ENCODE results near the gene NMNAT3.
A peak's percentile ranks its signal among the peaks of the same experiment; 100 is the strongest.

Gene NMNAT3

DNA sequence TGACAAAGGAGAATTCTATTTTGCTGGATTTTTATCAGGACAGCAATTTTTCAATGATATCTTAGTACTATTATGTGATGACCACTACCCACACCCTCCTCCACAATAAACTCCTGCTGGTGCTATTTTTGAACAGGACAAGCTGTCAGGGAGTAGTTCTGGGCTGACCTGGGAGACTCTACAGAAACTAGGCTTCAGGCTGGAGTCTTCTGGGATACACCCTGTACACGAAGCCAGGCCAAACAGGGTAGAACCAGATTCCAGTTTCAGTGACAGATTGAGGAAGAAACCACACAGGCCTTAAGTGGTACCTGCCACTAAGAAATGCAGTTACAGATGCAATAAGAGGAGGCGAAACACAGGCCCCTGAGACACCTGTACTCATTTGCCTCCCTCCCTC lies 12.8 kb downstream of the NMNAT3 start:
- no peaks in the 10 kb centered on the region for H3K36me3 Mint-ChIP-seq
- no peaks in the 10 kb centered on the region for H3K4me1 Mint-ChIP-seq
- no peaks in the 10 kb centered on the region for H3K27me3 Mint-ChIP-seq
- H3K4me3 Mint-ChIP-seq, result no peak overlapping the region
- no peak for DNase-seq
- CTCF ChIA-PET, result no interaction called here
- no peaks in the 10 kb centered on the region for H3K9me3 Mint-ChIP-seq
- no peak overlapping the region for H3K27ac Mint-ChIP-seq

DNA sequence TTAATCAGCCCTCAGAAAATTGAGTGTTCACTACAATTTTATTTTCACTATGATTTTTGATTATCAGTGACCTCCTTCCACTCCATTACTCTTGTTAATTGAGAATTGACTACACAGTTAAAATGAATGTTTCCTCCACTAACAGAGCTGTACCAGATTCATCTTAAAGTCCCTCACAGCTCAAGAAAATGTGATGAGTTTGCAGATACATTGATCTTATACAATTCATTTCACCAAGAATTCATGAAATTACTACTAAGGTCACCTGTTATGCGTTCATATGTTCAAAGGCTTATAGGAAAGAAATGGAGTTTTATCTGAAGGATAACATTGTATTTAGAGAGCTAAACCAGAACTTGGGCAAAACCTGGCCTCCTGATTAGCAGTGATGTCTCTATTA lies 17.5 kb downstream of the NMNAT3 start:
- Mint-ChIP-seq H3K27ac (no peak overlapping the region), H3K4me1 (no peaks in the 10 kb centered on the region), H3K27me3 (no peaks in the 10 kb centered on the region), H3K36me3 (no peaks in the 10 kb centered on the region), H3K4me3 (no peak overlapping the region), H3K9me3 (no peaks in the 10 kb centered on the region)
- no peak for DNase-seq
- CTCF ChIA-PET, result no interaction called here

DNA sequence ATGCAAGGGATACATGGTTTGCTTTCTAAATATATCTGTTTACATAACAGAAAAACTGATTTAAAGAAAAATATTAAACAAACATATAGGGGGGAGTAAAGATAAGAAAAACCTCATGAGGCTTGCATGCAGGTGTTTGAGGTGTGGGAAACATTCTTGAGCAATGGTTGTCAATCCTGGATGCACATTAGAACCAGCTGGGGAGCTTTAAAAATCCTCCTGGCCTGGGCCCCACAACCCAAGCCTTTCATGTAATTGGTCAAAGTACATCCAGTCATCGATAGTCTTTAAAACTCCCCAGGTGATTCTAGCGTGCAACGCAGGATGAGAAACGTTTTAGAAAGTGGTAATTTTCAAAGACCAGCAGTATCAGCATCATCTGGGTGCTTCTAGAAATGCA lies 18.3 kb downstream of the NMNAT3 start:
- H3K4me1 Mint-ChIP-seq, result no peaks in the 10 kb centered on the region
- H3K36me3 Mint-ChIP-seq, result no peaks in the 10 kb centered on the region
- DNase-seq, result no peak
- CTCF ChIA-PET, result no interaction called here
- no peak overlapping the region for H3K4me3 Mint-ChIP-seq
- no peaks in the 10 kb centered on the region for H3K9me3 Mint-ChIP-seq
- H3K27me3 Mint-ChIP-seq, result no peaks in the 10 kb centered on the region
- H3K27ac Mint-ChIP-seq, result no peak overlapping the region

DNA sequence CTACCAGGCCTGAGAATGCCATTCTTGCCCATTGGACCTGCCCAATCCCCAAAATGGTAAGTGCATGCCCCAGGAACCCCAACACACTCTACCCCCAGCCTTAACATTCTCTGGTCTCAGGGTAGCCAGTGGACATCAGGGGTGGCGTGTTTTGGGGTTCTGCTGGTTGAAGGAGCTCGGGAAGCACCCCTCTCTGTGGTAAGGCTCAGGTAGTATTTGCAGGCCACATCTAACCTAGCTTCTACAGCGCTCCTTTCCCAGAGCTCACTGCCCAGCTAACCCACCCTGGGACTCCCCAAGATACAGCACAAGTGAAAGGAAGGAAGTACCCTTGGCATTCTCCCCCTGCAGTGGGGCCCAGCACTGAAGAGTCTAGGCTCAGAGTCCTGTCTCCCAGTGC lies 19.8 kb downstream of the NMNAT3 start:
- H3K27me3 Mint-ChIP-seq, result no peaks in the 10 kb centered on the region
- no peaks in the 10 kb centered on the region for H3K36me3 Mint-ChIP-seq
- H3K9me3 Mint-ChIP-seq, result no peaks in the 10 kb centered on the region
- no peak for DNase-seq
- CTCF ChIA-PET, result no interaction called here
- H3K4me3 Mint-ChIP-seq, result no peak overlapping the region
- no peak overlapping the region for H3K27ac Mint-ChIP-seq
- H3K4me1 Mint-ChIP-seq, result no peaks in the 10 kb centered on the region

- H3K27me3 Mint-ChIP-seq, result no peaks in the 10 kb centered on the region
- H3K36me3 Mint-ChIP-seq, result no peaks in the 10 kb centered on the region
- no peak overlapping the region for H3K27ac Mint-ChIP-seq
- DNase-seq, result no peak
- H3K4me3 Mint-ChIP-seq, result no peak overlapping the region
- no peaks in the 10 kb centered on the region for H3K9me3 Mint-ChIP-seq
- no peaks in the 10 kb centered on the region for H3K4me1 Mint-ChIP-seq
- CTCF ChIA-PET, result no interaction called here
These were observed 20.3 kb downstream of the NMNAT3 start for GRCh38 chr3:139657434-139657833.

- Mint-ChIP-seq H3K27me3 (no peaks in the 10 kb centered on the region), H3K36me3 (no peaks in the 10 kb centered on the region), H3K9me3 (no peaks in the 10 kb centered on the region), H3K27ac (no peak overlapping the region), H3K4me3 (no peak overlapping the region), H3K4me1 (no peaks in the 10 kb centered on the region)
- DNase-seq, result no peak
- CTCF ChIA-PET, result no interaction called here
These were observed 21.7 kb downstream of the NMNAT3 start for GRCh38 chr3:139655909-139656595.

DNA sequence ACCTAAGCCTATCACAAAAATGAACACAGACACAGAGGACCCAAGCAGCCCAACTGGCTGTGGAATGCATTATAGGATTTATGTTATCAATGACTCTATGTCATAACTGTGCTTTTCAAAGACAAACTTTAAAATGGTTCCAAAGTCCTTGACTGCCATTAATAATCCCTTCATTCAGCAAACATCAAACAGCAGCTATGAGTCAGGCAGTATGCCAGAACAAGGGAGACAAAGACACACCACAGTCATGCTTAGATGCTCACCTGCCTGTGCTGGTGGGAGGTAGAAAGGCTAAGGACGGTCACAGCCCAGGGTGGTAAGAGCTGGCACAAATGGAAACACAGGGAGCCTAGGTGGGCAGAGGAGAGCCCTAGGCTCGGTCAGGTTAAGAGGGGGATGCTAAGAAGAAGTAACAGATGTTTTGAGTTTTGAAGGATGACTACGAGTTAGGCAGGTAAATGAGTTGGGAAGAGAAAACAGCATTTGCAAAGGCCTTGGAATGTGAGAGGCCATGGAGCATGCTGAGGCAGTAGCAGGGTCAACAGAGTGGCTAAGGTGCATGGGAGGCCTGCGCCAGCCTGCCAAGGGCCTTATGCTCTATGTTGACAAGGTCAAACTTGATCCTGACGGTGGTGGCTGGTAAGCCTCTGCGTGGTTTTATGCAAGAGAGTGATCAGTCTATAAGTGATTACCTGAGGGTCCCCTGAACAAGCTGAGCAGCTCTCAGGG lies 23.0 kb downstream of the NMNAT3 start:
- no peaks in the 10 kb centered on the region for H3K4me1 Mint-ChIP-seq
- CTCF ChIA-PET, result no interaction called here
- no peaks in the 10 kb centered on the region for H3K9me3 Mint-ChIP-seq
- no peaks in the 10 kb centered on the region for H3K27me3 Mint-ChIP-seq
- no peak overlapping the region for H3K4me3 Mint-ChIP-seq
- no peaks in the 10 kb centered on the region for H3K36me3 Mint-ChIP-seq
- no peak for DNase-seq
- H3K27ac Mint-ChIP-seq, result no peak overlapping the region

DNA sequence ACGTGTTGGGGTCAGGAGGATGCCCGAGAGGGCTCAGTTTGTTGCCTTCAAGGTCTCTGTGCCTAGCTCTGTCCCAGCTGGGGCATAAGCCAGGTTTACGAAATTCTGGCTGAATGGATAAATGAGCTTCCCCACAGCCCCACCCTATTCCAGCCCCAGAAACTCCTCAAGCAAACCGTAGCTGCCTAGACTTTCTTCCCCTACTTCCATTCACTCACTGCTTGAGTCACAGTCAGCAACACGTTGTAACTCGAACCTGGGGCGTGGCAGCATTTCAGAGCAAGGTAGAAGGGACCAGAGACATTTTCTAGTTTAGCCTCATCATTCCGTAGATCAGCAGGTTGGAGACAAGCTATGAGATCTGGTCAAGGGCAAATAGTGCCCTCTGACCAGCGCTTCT lies 24.2 kb downstream of the NMNAT3 start:
- no peaks in the 10 kb centered on the region for H3K27me3 Mint-ChIP-seq
- H3K4me1 Mint-ChIP-seq, result no peaks in the 10 kb centered on the region
- no peak for DNase-seq
- no peaks in the 10 kb centered on the region for H3K9me3 Mint-ChIP-seq
- H3K36me3 Mint-ChIP-seq, result no peaks in the 10 kb centered on the region
- CTCF ChIA-PET, result interaction anchor here (1.3 kb wide), 1 partner anchor 8 kb away, joined by 4 read pairs; no protein-coding TSS in a partner anchor
- H3K4me3 Mint-ChIP-seq, result no peak overlapping the region
- H3K27ac Mint-ChIP-seq, result no peak overlapping the region

- CTCF ChIA-PET, result interaction anchor here (1.3 kb wide), 1 partner anchor 9 kb away, joined by 4 read pairs; no protein-coding TSS in a partner anchor
- Mint-ChIP-seq H3K27me3 (no peaks in the 10 kb centered on the region), H3K4me1 (no peaks in the 10 kb centered on the region), H3K27ac (peak overlapping the region; percentile 49), H3K9me3 (no peaks in the 10 kb centered on the region), H3K36me3 (no peaks in the 10 kb centered on the region), H3K4me3 (no peak overlapping the region)
- DNase-seq, result no peak
These were observed 25.2 kb downstream of the NMNAT3 start for GRCh38 chr3:139652561-139652960.

GRCh38 chr3:139647866-139648435 lies 29.8 kb downstream of the NMNAT3 start:
- no peak overlapping the region for H3K4me3 Mint-ChIP-seq
- no peaks in the 10 kb centered on the region for H3K27me3 Mint-ChIP-seq
- no peaks in the 10 kb centered on the region for H3K36me3 Mint-ChIP-seq
- H3K4me1 Mint-ChIP-seq, result peaks cover 2% of the 10 kb centered on the region
- H3K27ac Mint-ChIP-seq, result no peak overlapping the region
- H3K9me3 Mint-ChIP-seq, result no peaks in the 10 kb centered on the region
- CTCF ChIA-PET, result no interaction called here
- DNase-seq, result no peak

- H3K4me3 Mint-ChIP-seq, result no peak overlapping the region
- no peaks in the 10 kb centered on the region for H3K36me3 Mint-ChIP-seq
- no peaks in the 10 kb centered on the region for H3K9me3 Mint-ChIP-seq
- no peak for DNase-seq
- peaks cover 4% of the 10 kb centered on the region for H3K4me1 Mint-ChIP-seq
- H3K27ac Mint-ChIP-seq, result no peak overlapping the region
- CTCF ChIA-PET, result no interaction called here
- no peaks in the 10 kb centered on the region for H3K27me3 Mint-ChIP-seq
These were observed 31.3 kb downstream of the NMNAT3 start for GRCh38 chr3:139646512-139646911.

- CTCF ChIA-PET, result no interaction called here
- no peak overlapping the region for H3K27ac Mint-ChIP-seq
- H3K36me3 Mint-ChIP-seq, result no peaks in the 10 kb centered on the region
- DNase-seq, result no peak
- peaks cover 4% of the 10 kb centered on the region for H3K4me1 Mint-ChIP-seq
- no peaks in the 10 kb centered on the region for H3K27me3 Mint-ChIP-seq
- no peak overlapping the region for H3K4me3 Mint-ChIP-seq
- no peaks in the 10 kb centered on the region for H3K9me3 Mint-ChIP-seq
These were observed 34.8 kb downstream of the NMNAT3 start for GRCh38 chr3:139642996-139643395.

GRCh38 chr3:139640456-139640855 lies 37.3 kb downstream of the NMNAT3 start:
- DNase-seq, result no peak
- H3K4me1 Mint-ChIP-seq, result peaks cover 4% of the 10 kb centered on the region
- no peaks in the 10 kb centered on the region for H3K27me3 Mint-ChIP-seq
- CTCF ChIA-PET, result interaction anchor here (1.5 kb wide), 1 partner anchor 213 kb away, joined by 4 read pairs; no protein-coding TSS in a partner anchor
- H3K4me3 Mint-ChIP-seq, result no peak overlapping the region
- no peaks in the 10 kb centered on the region for H3K9me3 Mint-ChIP-seq
- no peaks in the 10 kb centered on the region for H3K36me3 Mint-ChIP-seq
- no peak overlapping the region for H3K27ac Mint-ChIP-seq

DNA sequence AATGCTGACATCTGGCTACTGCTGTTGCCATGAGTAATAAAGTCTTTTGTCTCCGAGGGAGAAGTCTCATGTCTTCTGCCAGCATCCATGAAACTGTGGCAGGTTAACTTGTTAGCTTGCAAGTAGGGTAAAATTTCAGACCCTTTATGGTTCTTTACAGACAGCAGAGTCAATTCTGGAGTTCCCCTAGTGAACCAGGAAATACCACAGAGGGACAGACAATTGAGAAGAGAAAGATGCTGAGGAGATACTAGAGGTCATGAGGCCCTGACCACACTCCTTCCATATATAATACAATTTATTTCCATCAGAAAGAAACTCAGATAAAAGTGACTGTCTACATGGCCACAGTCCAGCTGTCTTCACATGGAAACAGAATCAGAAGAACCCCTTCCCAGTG lies 38.1 kb downstream of the NMNAT3 start:
- CTCF ChIA-PET, result no interaction called here
- H3K4me3 Mint-ChIP-seq, result no peak overlapping the region
- no peaks in the 10 kb centered on the region for H3K27me3 Mint-ChIP-seq
- H3K9me3 Mint-ChIP-seq, result no peaks in the 10 kb centered on the region
- H3K27ac Mint-ChIP-seq, result no peak overlapping the region
- peaks cover 4% of the 10 kb centered on the region for H3K4me1 Mint-ChIP-seq
- no peak for DNase-seq
- no peaks in the 10 kb centered on the region for H3K36me3 Mint-ChIP-seq

DNA sequence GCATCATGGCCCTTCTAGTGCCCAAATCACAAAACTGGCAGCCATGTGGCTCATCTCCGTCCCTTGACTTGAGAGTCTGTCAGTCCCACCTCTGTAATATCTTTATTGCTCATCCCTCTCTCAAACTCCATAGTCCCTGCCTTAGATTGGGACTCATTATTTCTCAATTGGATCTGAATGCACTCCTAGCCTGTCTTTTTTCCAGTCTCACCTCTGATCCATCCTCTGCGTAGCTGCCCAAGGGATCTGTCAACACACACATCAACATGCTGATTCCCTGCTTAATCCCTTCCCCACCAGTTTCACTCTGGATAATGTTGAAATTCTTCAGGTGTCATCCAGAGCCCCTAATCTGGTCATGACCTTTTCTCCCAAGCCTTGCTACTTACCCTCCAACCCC lies 39.3 kb downstream of the NMNAT3 start:
- CTCF ChIA-PET, result no interaction called here
- Mint-ChIP-seq H3K36me3 (no peaks in the 10 kb centered on the region), H3K27me3 (no peaks in the 10 kb centered on the region), H3K27ac (no peak overlapping the region), H3K4me3 (no peak overlapping the region), H3K4me1 (peaks cover 4% of the 10 kb centered on the region), H3K9me3 (no peaks in the 10 kb centered on the region)
- DNase-seq, result no peak

Measured in activated naive CD4-positive, alpha-beta T cell treated with anti-CD3 and anti-CD28 coated beads, Interleukin-2, amount 10 ng/mL, durations not matched to agents 7 days and 5 days (primary cell).